HCT116 (cell line): ENCODE results near the gene ARSG.

Experiments
- ELF1 ChIP-seq: IDR thresholded peaks from 2 replicates; pipeline ENCODE4 v1.6.1; 2012; ENCODE audit warnings: low read depth, borderline replicate concordance
- TF ChIP-seq, protein P1 (sequence below), 3 experiments: fragments of 200-600 bp in 1 of 3; sonication (generic) in 1 of 3; IDR thresholded peaks in 2 of 3; conservative IDR thresholded peaks in 1 of 3; 2 replicates each; pipeline ENCODE4 v1.5.1; 2012 to 2017; ENCODE audit warnings: low read depth in 2 of 3, low read length in 2 of 3, antibody characterized with exemption in 1 of 3, borderline replicate concordance in 1 of 3, control low read depth in 1 of 3, mild to moderate bottlenecking in 1 of 3, mixed read lengths in 1 of 3, mixed run types in 1 of 3, moderate library complexity in 1 of 3; ENCODE audit not compliant: insufficient read depth in 1 of 3

DNA sequence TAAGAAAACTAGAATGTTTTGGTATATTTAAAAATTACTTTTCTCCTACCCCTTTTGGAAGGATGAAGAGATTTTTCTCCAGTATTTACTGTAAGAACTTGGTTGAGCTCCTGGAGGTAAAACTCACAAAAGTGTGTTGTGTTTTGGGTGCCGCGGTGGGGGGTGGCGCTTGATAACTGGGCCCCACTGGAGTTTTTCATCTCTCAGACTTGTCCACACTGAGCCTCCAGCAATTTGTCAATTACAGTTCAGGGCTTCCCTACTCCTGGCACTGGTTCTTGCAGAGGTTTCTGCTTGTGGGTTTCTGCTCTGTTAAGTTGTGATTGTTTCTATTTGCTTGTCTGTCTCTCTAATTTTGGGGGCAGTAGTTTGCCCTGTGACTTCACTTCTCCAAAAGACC, 126.0 kb downstream of the ARSG start:
- TF ChIP-seq ELF1 = no peak
- TF ChIP-seq, protein P1, sequence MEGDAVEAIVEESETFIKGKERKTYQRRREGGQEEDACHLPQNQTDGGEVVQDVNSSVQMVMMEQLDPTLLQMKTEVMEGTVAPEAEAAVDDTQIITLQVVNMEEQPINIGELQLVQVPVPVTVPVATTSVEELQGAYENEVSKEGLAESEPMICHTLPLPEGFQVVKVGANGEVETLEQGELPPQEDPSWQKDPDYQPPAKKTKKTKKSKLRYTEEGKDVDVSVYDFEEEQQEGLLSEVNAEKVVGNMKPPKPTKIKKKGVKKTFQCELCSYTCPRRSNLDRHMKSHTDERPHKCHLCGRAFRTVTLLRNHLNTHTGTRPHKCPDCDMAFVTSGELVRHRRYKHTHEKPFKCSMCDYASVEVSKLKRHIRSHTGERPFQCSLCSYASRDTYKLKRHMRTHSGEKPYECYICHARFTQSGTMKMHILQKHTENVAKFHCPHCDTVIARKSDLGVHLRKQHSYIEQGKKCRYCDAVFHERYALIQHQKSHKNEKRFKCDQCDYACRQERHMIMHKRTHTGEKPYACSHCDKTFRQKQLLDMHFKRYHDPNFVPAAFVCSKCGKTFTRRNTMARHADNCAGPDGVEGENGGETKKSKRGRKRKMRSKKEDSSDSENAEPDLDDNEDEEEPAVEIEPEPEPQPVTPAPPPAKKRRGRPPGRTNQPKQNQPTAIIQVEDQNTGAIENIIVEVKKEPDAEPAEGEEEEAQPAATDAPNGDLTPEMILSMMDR (IDR thresholded peaks at IDR 0.05 in 2 of 3, conservative IDR thresholded peaks at IDR 0.05 in 1 of 3; ENCODE audit: borderline replicate concordance in 1 of 3, insufficient read depth in 1 of 3, low read depth in 2 of 3, low read length in 2 of 3) = no peak
